K562 (cell line): ENCODE results near the gene RBMS1. TPM values are rescaled to one million over a fixed set of nuclear protein-coding genes. Genes with fewer than 3 reads are reported as not detected.
A peak's percentile ranks its signal among the peaks of the same experiment; 100 is the strongest.

Experiments
- ATAC-seq: fragments of 200-7000 bp; cut with Tn5 transposase; 3 replicates; pipeline ENCODE4 v1.9.1; 2020; ENCODE audit warnings: moderate library complexity
- BruUV-seq: library from RNA; stranded (reverse); fragments of 400-500 nt; replicated peaks from 2 replicates; lab custom pipeline; 2021; lab: Mats Ljungman, UMichigan
- CTCF ChIA-PET: fragments of 300-600 bp; formaldehyde crosslinking; extraction: SDS; loops from one replicate; lab custom pipeline; 2021; ENCODE audit warnings: low intra/inter-chr PET ratio; lab: Yijun Ruan, JAX
- POLR2A ChIA-PET: fragments of 300-600, 350-650 bp; sonication (Branson Sonifier 250); formaldehyde crosslinking; extraction: SDS; loops from one replicate; lab custom pipeline; 2021; ENCODE audit warnings: antibody characterized with exemption, inconsistent platforms; lab: Yijun Ruan, JAX
- DNase-seq, 4 experiments: peaks; one replicate each; pipeline versions ENCODE4 v3.0.0 to v3.0.0-alpha.2; 2011 to 2018; ENCODE audit warnings: low spot score in 3 of 4, mixed read lengths in 3 of 4; ENCODE audit errors: extremely low read depth in 1 of 4
- FAIRE-seq: peaks from 2 replicates; lab custom pipeline; 2011; peaks lifted over from hg19 to GRCh38; lab: Jason Lieb, UNC
- H2AFZ ChIP-seq: 2 replicates; pipeline ENCODE4 v1.6.0; 2011; ENCODE audit warnings: low read depth, low read length, control low read depth, inconsistent platforms
- H3K27ac ChIP-seq: fragments of 200-600 bp; 3 replicates; pipeline ENCODE4 v1.8.0; 2011; ENCODE audit warnings: low read depth, mild to moderate bottlenecking, control low read depth, inconsistent platforms, low read length, moderate library complexity, mixed read lengths; ENCODE audit errors: extremely low read depth
- H3K27me3 ChIP-seq, 2 experiments: fragments of 300-600 bp in 1 of 2; 2 replicates in 1 of 2; 3 replicates in 1 of 2; pipeline versions ENCODE4 v1.6.0 to v1.8.0; 2011; ENCODE audit warnings: inconsistent platforms in 2 of 2, low read length in 2 of 2, mild to moderate bottlenecking in 1 of 2, mixed read lengths in 1 of 2, moderate library complexity in 1 of 2; ENCODE audit not compliant: control insufficient read depth in 2 of 2, insufficient read depth in 2 of 2
- H3K36me3 ChIP-seq: fragments of 300-600 bp; 3 replicates; pipeline ENCODE4 v1.8.0; 2011; ENCODE audit warnings: mild to moderate bottlenecking, low read length, inconsistent platforms; ENCODE audit not compliant: control insufficient read depth, insufficient read depth
- H3K4me1 ChIP-seq, 2 experiments: fragments of 200-600 bp in 1 of 2; replicated peaks in 1 of 2; 2 replicates in 1 of 2; 3 replicates in 1 of 2; pipeline versions ENCODE4 v1.5.1 to v1.8.0; 2011; ENCODE audit warnings: inconsistent platforms in 2 of 2, low read length in 2 of 2, mild to moderate bottlenecking in 1 of 2, mixed read lengths in 1 of 2, moderate library complexity in 1 of 2; ENCODE audit not compliant: control insufficient read depth in 2 of 2, insufficient read depth in 2 of 2
- H3K4me2 ChIP-seq: 2 replicates; pipeline ENCODE4 v1.6.1; 2011; ENCODE audit warnings: low read length, control low read depth, inconsistent platforms, mixed read lengths; ENCODE audit not compliant: insufficient read depth
- H3K4me3 ChIP-seq: fragments of 200-600 bp; sonication (generic), shearing (Covaris generic); 2 replicates; pipeline ENCODE4 v1.5.1; 2016; ENCODE audit warnings: control low read depth, inconsistent platforms
- H3K79me2 ChIP-seq: fragments of 200-600 bp; 3 replicates; pipeline ENCODE4 v1.8.0; 2011; ENCODE audit warnings: low read length, inconsistent platforms; ENCODE audit not compliant: control insufficient read depth, insufficient read depth
- H3K9ac ChIP-seq, 2 experiments: 2 replicates each; pipeline versions ENCODE4 v1.6.0 to v1.6.1; 2011; ENCODE audit warnings: low read depth in 2 of 2, low read length in 2 of 2, control low read depth in 1 of 2, inconsistent platforms in 1 of 2, mild to moderate bottlenecking in 1 of 2, mixed read lengths in 1 of 2; ENCODE audit not compliant: insufficient read depth in 1 of 2
- H3K9me1 ChIP-seq: one replicate; pipeline ENCODE4 v1.6.0; 2011; ENCODE audit warnings: inconsistent platforms, mild to moderate bottlenecking, low read length, moderate library complexity; ENCODE audit not compliant: control insufficient read depth, insufficient read depth
- H3K9me3 ChIP-seq: replicated peaks from 2 replicates; pipeline ENCODE4 v1.5.1; 2011; ENCODE audit warnings: low read depth, low read length, inconsistent platforms; ENCODE audit not compliant: control insufficient read depth, insufficient read depth
- H4K20me1 ChIP-seq: replicated peaks from 2 replicates; pipeline ENCODE4 v1.6.1; 2011; ENCODE audit warnings: low read length, inconsistent platforms, mixed read lengths; ENCODE audit not compliant: control insufficient read depth, insufficient read depth
- BHLHE40 ChIP-seq: IDR thresholded peaks from 2 replicates; pipeline ENCODE4 v1.6.1; 2011; ENCODE audit warnings: low read length, improper control_type of control experiment
- KLF10 ChIP-seq: fragments of 250-450 bp; sonication (Bioruptor Pico); IDR thresholded peaks from 2 replicates; pipeline ENCODE4 v1.6.1; 2021; ENCODE audit warnings: matching md5 sums
- NFIC ChIP-seq: fragments of 450-650 bp; IDR thresholded peaks from 2 replicates; pipeline ENCODE4 v1.6.1; 2017; ENCODE audit warnings: mild to moderate bottlenecking, inconsistent platforms
- ZNF324 ChIP-seq: fragments of 250-450 bp; sonication (Bioruptor Pico); IDR thresholded peaks from 2 replicates; pipeline ENCODE4 v1.4.0; 2020; ENCODE audit warnings: mild to moderate bottlenecking
- ZNF668 ChIP-seq: fragments of 250-450 bp; sonication (Bioruptor Pico); IDR thresholded peaks from 2 replicates; pipeline ENCODE4 v1.8.0; 2022; ENCODE audit warnings: mild to moderate bottlenecking, inconsistent platforms
- WGBS: fragments of 100-300 bp; shearing (Covaris generic); methylation state at CpG from one replicate; pipeline ENCODE4 v1.1.6; 2016; ENCODE audit warnings: low coverage, mixed read lengths; ENCODE audit not compliant: insufficient coverage; ENCODE audit errors: missing lambda C conversion rate; 5-methylcytosine and 5-hydroxymethylcytosine counted together
- in situ Hi-C: fragments of 300-500 bp; cut with MboI; formaldehyde crosslinking; loops from 4 replicates; pipeline ENCODE4 v1.15.0; 2018; ENCODE audit warnings: inconsistent platforms, mixed read lengths
- intact Hi-C: fragments of 100-400 bp; cut with micrococcal nuclease; formaldehyde crosslinking; loops from 2 replicates; pipeline ENCODE4 v1.14.2; 2022
- polyA plus RNA-seq, 8 experiments: library from polyadenylated mRNA; depleted of rRNA in 4 of 8; stranded (reverse) in 5 of 8; unstranded in 3 of 8; fragments of >200 nt; fragmentation: Nextera tagmentation in 2 of 8; fragmentation: Illumina TruSeq in 1 of 8; extraction: Ambion mirVana in 2 of 8; extraction: Trizol in 1 of 8; gene quantifications; 2 replicates each; pipeline versions ENCODE4 v1.2.1 to v1.2.3, GENCODE V29; 2011 to 2014; ENCODE audit warnings: inconsistent platforms in 1 of 8, missing spikeins in 1 of 8
- total RNA-seq, 7 experiments: library from RNA; depleted of rRNA in 6 of 7; stranded (reverse); fragments of >200 nt in 6 of 7; fragmentation: Illumina TruSeq in 2 of 7; extraction: Trizol in 2 of 7; gene quantifications; 2 replicates each; pipeline versions ENCODE4 v1.2.1 to v1.2.3, GENCODE V29; 2011 to 2021; ENCODE audit warnings: low replicate concordance in 1 of 7

The RBMS1 gene
- total and polyA plus RNA-seq, 9 of the 15 experiments (the other 6 are each of a cell fraction or from before 2014, with no cell fraction given), result 0.04 to 0.31 (median 0.09) TPM; not detected in 6

GRCh38 chr2:160242893-160243564 is 250.6 kb downstream of the RBMS1 start (continued):
- TF ChIP-seq ZNF324 (CRISPR knock-in tag) (no peak), KLF10 (no peak), ZNF668 (no peak)

DNA sequence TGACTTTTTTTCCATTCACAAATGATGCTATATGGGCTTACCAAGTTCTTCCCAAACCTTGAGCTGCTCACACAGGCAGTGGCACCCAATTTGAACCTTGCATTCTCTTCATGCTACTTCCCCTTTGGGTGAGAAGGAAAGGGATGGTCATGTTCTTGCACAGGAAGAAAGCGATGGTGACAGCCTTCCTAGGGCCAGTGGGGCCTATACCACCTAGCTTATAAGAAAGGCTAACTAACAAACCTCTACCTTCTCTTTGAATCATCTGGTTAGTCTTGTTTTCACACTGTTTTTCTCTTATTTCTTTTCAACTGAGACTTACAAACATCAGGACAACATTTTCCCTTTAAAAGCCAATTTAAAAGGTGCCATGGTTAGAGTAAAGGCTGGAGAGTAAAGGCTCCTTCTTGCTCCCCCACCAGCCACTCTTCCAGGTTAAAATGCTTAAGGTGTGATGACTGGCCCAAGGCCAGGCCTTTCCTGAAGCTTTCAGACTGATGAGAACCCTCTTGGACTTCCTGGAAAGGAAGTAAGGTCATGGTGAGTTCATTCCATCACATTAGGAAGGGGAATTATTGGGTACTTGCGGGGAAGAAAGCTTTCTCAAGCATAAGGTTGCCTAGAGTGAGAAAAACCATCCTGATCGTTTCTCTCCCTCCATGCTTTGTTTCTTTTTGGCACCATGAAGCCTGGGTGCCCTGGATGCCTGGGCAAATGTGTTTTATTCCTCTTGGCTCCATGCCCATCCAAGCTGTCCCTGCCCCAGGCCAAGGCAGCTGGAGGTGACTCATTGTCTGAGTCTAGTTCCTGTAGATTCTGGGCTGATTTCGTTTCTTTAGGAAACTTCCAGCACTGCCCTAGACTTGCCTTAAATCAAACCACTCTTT is 252.1 kb downstream of the RBMS1 start:
- H2AFZ ChIP-seq, result no peak overlapping the region
- POLR2A ChIA-PET, result interaction anchor here (0.7 kb wide), 2 partner anchors 7 to 695 kb away, joined by 3 to 4 read pairs; no protein-coding TSS in a partner anchor

More for the DNA sequence above, 252.1 kb downstream of the RBMS1 start:
- H3K9ac ChIP-seq, result no peak overlapping the region
- no peaks in the 10 kb centered on the region for H3K79me2 ChIP-seq
- DNase-seq (no peak), ATAC-seq (no peak), FAIRE-seq (no peak)
- no peak overlapping the region for H3K4me2 ChIP-seq
- BruUV-seq, result no TSS peak
- CTCF ChIA-PET, result no interaction called here
- in situ Hi-C loops, result no loop called here
- H3K27ac ChIP-seq, result no peak overlapping the region
- TF ChIP-seq NFIC, result peak; percentile 41; the same call in 1 of the 2 replicates
- TF ChIP-seq BHLHE40, result no peak
- H3K36me3 ChIP-seq, result no peaks in the 10 kb centered on the region
- no peak overlapping the region for H3K4me3 ChIP-seq
- 4% methylated on average over 4 of the region's 4 CpGs for WGBS
- no peaks in the 10 kb centered on the region for H3K9me1 ChIP-seq
- H3K4me1 ChIP-seq, result no peaks in the 10 kb centered on the region
- H3K27me3 ChIP-seq, result no peaks in the 10 kb centered on the region
- H3K9me3 ChIP-seq, result no peaks in the 10 kb centered on the region
- H4K20me1 ChIP-seq, result no peaks in the 10 kb centered on the region; the same call in 1 of the 2 replicates
- intact Hi-C loops, result no loop called here
